ENCODE measurements around the gene NDUFS5. TPM values are rescaled to one million over a fixed set of nuclear protein-coding genes. Genes with fewer than 3 reads are reported as not detected.

The NDUFS5 gene
- polyA plus RNA-seq, 1 of the 3 experiments (the other 2 are of a cell fraction), result 881 TPM

DNA sequence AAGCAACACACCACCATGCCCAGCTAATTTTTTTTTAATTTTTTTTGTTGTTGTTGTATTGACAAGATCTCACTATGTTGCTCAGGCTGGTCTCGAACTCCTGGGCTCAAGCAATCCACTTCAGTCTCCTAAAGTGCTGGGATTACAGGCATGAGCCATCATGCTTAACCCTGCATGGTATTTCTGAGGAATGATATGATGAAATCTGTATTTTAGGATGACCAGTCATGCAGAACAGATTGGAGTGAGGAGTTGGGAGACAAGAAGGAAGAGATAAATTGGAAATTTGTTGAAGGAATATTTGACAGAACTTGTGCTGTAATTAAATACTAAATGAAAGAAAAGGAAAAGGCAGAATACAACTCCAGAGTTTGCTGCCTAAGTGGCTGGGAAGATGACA, 4.7 kb upstream of the NDUFS5 start:
- Histone ChIP-seq H3K79me2 (ENCODE audit: insufficient read depth) (peaks cover 2% of the 10 kb centered on the region), H3K27me3 (ENCODE audit: insufficient read depth) (no peaks in the 10 kb centered on the region), H3K9ac (no peak overlapping the region), H3K27ac (ENCODE audit: low read depth in 2 of 2, low read length in 1 of 2) (no peak overlapping the region), H2AFZ (ENCODE audit: low read depth) (no peak overlapping the region), H3K9me3 (no peaks in the 10 kb centered on the region), H3K9me2 (no peaks in the 10 kb centered on the region), H3K4me2 (no peak overlapping the region), H3K4me1 (ENCODE audit: control insufficient read depth in 1 of 2, insufficient read depth in 2 of 2, low read depth in 1 of 2, low read length in 1 of 2) (peaks cover 4 to 5% of the 10 kb centered on the region in 2 experiments; a peak in 2 of 4 replicates), H3K4me3 (ENCODE audit: low read depth in 2 of 2, low read length in 1 of 2) (no peak overlapping the region), H4K20me1 (ENCODE audit: insufficient read depth) (no peaks in the 10 kb centered on the region), H3F3A (replicated peaks; ENCODE audit: insufficient read depth) (peaks cover 4% of the 10 kb centered on the region), H3K36me3 (replicated peaks in 1 of 2; ENCODE audit: control insufficient read depth in 1 of 2, insufficient read depth in 2 of 2, low read length in 1 of 2) (no peaks in the 10 kb centered on the region)
- no peak for DNase-seq
- ChIA-PET CTCF (no interaction called here), POLR2A (no interaction called here)
- WGBS (ENCODE audit: low lambda C conversion rate), result 0% methylated on average over 1 of the region's 1 CpG
- no peak for TF ChIP-seq NFIC (IDR thresholded peaks at IDR 0.05; ENCODE audit: borderline replicate concordance)

DNA sequence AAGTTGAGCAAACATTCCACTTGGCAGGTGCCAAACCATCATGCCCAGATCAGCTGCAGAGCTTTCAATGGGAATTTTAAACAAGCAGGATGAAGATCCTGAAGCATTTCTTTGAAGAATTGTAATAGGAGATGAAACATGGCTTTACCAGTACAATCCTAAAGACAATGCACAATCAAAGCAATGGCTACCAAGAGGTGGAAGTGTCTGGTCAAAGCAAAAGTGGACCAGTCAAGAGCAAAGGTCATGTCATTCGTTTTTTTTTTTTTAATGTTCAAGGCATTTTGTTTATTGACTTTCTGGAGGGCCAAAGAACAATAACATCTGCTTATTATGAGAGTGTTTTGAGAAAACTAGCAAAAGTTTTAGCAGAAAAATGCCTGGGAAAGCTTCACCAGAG, 3.0 kb upstream of the NDUFS5 start:
- WGBS (ENCODE audit: low lambda C conversion rate), result 3% methylated on average over 1 of the region's 1 CpG
- H3K4me3 ChIP-seq (ENCODE audit: low read depth in 2 of 2, low read length in 1 of 2), result no peak overlapping the region
- H4K20me1 ChIP-seq (ENCODE audit: insufficient read depth), result peaks cover 3% of the 10 kb centered on the region; the same call in 1 of the 2 replicates
- no peak overlapping the region for H3K4me2 ChIP-seq
- no peaks in the 10 kb centered on the region for H3K27me3 ChIP-seq (ENCODE audit: insufficient read depth)
- H2AFZ ChIP-seq (ENCODE audit: low read depth), result no peak overlapping the region
- no peak for DNase-seq
- peaks cover 10% of the 10 kb centered on the region for H3F3A ChIP-seq (replicated peaks; ENCODE audit: insufficient read depth)
- H3K79me2 ChIP-seq (ENCODE audit: insufficient read depth), result peaks cover 20% of the 10 kb centered on the region
- no peaks in the 10 kb centered on the region for H3K9me3 ChIP-seq
- peaks cover 0 to 8% of the 10 kb centered on the region in 2 experiments for H3K36me3 ChIP-seq (replicated peaks in 1 of 2; ENCODE audit: control insufficient read depth in 1 of 2, insufficient read depth in 2 of 2, low read length in 1 of 2)
- H3K4me1 ChIP-seq (ENCODE audit: control insufficient read depth in 1 of 2, insufficient read depth in 2 of 2, low read depth in 1 of 2, low read length in 1 of 2), result peaks cover 4 to 5% of the 10 kb centered on the region in 2 experiments; a peak in 2 of 4 replicates
- H3K9me2 ChIP-seq, result no peaks in the 10 kb centered on the region
- TF ChIP-seq TCF12 (IDR thresholded peaks at IDR 0.05), result no peak
- TF ChIP-seq SMC3 (IDR thresholded peaks at IDR 0.05; ENCODE audit: low read depth, low read length), result no peak
- TF ChIP-seq SIN3A (IDR thresholded peaks at IDR 0.05; ENCODE audit: borderline replicate concordance, low read depth, low read length), result no peak
- TF ChIP-seq, protein P1, sequence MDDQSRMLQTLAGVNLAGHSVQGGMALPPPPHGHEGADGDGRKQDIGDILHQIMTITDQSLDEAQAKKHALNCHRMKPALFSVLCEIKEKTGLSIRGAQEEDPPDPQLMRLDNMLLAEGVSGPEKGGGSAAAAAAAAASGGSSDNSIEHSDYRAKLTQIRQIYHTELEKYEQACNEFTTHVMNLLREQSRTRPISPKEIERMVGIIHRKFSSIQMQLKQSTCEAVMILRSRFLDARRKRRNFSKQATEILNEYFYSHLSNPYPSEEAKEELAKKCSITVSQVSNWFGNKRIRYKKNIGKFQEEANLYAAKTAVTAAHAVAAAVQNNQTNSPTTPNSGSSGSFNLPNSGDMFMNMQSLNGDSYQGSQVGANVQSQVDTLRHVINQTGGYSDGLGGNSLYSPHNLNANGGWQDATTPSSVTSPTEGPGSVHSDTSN (IDR thresholded peaks at IDR 0.05), result no peak
- TF ChIP-seq, protein P2, sequence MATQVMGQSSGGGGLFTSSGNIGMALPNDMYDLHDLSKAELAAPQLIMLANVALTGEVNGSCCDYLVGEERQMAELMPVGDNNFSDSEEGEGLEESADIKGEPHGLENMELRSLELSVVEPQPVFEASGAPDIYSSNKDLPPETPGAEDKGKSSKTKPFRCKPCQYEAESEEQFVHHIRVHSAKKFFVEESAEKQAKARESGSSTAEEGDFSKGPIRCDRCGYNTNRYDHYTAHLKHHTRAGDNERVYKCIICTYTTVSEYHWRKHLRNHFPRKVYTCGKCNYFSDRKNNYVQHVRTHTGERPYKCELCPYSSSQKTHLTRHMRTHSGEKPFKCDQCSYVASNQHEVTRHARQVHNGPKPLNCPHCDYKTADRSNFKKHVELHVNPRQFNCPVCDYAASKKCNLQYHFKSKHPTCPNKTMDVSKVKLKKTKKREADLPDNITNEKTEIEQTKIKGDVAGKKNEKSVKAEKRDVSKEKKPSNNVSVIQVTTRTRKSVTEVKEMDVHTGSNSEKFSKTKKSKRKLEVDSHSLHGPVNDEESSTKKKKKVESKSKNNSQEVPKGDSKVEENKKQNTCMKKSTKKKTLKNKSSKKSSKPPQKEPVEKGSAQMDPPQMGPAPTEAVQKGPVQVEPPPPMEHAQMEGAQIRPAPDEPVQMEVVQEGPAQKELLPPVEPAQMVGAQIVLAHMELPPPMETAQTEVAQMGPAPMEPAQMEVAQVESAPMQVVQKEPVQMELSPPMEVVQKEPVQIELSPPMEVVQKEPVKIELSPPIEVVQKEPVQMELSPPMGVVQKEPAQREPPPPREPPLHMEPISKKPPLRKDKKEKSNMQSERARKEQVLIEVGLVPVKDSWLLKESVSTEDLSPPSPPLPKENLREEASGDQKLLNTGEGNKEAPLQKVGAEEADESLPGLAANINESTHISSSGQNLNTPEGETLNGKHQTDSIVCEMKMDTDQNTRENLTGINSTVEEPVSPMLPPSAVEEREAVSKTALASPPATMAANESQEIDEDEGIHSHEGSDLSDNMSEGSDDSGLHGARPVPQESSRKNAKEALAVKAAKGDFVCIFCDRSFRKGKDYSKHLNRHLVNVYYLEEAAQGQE (IDR thresholded peaks at IDR 0.05; ENCODE audit: low read depth, low read length), result no peak
- TF ChIP-seq RXRA (IDR thresholded peaks at IDR 0.05; ENCODE audit: borderline replicate concordance, low read depth), result no peak
- no peak overlapping the region for H3K27ac ChIP-seq (ENCODE audit: low read depth in 2 of 2, low read length in 1 of 2)
- ChIA-PET CTCF (interaction anchor here (0.6 kb wide), 1 partner anchor 516 kb away, joined by 3 read pairs; no protein-coding TSS in a partner anchor), POLR2A (no interaction called here)
- no peak overlapping the region for H3K9ac ChIP-seq

Measured in SK-N-SH (cell line).